Hematopoietic multipotent progenitor cell treated with erythropoietin and hydrocortisone succinate and interleukin-3 and kit ligand, for 17 days (in vitro differentiated cells): Measurements from ENCODE around the gene MSMO1.

Source experiments
- DNase-seq: peaks from one replicate; pipeline ENCODE4 v3.0.0-alpha.2; 2015; ENCODE audit warnings: low spot score

The MSMO1 gene

GRCh38 chr4:165360985-165361670 is 33.7 kb downstream of the MSMO1 start:
- DNase-seq, result no peak

- DNase-seq, result no peak
Measured at GRCh38 chr4:165361810-165362209, 34.3 kb downstream of the MSMO1 start.

DNA sequence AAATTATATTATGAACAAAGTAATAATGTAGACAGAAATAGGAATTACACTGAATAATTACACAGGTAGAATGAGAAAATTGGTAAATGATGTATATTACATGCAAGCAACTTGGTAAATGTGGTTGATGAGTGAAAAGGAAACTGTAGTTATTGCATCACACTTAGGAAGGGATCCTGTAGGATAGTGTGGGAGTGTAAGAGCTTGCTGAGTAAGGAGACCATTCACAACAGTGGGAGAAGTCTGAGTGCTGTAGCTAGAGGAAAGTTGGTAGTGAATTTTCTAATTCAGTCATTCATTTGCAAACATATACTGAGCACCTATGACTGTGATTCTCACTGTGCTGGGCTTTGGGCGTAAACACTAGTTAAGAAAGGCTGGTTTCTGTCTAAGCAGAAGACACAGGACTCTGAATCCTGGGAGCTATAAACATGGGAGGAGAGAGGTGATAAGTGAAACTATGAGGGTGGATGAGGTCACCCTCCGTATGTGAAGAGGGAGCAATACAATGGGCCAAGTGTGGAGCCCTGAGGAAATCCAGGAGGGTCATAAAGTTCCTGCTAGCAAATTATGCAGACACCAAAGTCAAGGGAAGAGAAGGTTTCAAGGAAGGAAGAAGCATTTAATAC is 37.1 kb downstream of the MSMO1 start:
- DNase-seq, result no peak

GRCh38 chr4:165367040-165367439 is 39.6 kb downstream of the MSMO1 start:
- DNase-seq, result no peak

DNA sequence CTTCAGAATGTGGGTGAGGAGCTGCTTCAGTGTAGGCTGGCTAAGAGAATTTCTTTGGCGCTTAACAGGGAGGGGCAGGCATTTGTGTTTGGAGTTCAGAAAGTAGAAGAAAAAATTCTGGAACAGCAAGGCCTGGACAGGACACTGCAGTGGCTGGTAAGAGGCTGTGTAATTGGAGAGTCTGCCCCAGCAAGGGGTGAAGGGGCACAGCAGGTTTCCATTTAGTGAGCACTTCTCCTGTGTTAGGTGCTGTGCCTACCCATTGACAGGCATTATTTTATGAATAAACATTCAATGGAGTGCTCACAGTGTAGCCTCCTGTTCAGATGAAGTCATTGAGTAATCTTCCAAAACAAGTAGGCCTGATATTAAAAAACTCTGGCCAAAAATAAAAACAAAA is 40.6 kb downstream of the MSMO1 start:
- no peak for DNase-seq

- no peak for DNase-seq
Measured at GRCh38 chr4:165368567-165368966, 41.1 kb downstream of the MSMO1 start.

DNA sequence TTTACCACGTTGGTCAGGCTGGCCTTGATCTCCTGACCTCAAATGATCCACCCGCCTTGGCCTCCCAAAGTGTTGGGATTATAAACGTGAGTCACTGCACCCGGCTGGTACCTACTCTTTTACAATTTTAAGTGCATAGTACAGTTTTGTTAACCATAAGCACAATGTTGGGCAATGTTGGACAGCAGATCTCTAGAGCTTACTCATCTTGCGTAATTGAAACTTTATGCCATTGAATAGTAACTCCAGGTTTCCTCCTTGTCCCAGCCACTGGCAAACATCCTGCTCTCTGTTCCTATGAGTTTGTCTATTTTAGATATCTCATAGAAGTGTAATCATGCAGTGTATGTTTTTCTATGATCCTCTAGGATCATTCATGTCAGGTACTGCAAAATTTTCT is 42.1 kb downstream of the MSMO1 start:
- DNase-seq, result no peak

GRCh38 chr4:165370530-165370929 is 43.1 kb downstream of the MSMO1 start:
- DNase-seq, result no peak

- DNase-seq, result no peak
Measured at GRCh38 chr4:165375465-165375864, 48.0 kb downstream of the MSMO1 start.

DNA sequence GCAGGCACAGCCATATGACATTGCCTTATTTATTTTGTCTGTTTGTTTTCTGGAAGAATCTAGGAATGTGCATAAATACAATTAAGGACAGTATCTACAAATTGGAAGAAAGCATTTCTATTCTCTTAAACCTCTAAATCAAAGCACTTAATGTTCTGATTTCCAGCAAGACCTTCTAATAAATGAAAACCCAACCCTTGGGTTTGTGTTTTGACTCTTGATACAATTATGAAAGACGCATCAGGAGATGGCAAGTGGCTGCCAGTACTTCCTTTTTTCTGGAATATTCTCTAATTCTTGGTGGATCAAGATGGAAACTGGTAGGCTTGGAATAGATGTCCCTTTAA is 50.9 kb downstream of the MSMO1 start:
- no peak for DNase-seq

- no peak for DNase-seq
Measured at GRCh38 chr4:165378745-165379677, 51.5 kb downstream of the MSMO1 start, which contains the start of gene CPE. Gene CPE, plus strand, starts transcription at chr4:165379008. Its CDS starts 214 bp downstream, at chr4:165379222.

GRCh38 chr4:165379678-165380064 is 52.2 kb downstream of the MSMO1 start:
- no peak for DNase-seq

GRCh38 chr4:165380805-165381204 is 53.3 kb downstream of the MSMO1 start:
- no peak for DNase-seq

DNA sequence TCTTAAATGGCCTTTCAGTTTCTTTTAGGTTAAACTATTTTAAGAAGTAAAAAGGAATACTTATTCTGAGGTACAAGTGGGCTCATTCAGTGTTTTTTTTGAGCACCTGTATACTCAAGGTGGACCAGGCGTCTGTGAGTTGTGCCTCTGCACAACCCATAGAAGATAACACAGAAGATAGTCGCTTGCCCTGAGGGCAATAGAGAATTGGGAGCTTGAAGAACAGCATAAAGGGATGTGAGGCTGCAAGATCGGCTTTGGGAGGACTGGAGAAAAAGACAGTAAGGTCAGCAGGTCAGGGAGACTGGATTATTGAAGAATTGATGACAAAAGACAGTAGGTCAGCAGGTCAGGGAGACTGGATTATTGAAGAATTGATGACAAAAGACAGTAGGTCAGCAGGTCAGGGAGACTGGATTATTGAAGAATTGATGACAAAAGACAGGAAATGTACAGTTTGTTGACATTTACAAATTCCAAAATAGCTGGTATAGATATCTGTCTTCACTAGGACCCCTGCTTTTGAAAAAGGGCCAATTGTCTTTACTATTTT is 54.4 kb downstream of the MSMO1 start:
- DNase-seq, result no peak

DNA sequence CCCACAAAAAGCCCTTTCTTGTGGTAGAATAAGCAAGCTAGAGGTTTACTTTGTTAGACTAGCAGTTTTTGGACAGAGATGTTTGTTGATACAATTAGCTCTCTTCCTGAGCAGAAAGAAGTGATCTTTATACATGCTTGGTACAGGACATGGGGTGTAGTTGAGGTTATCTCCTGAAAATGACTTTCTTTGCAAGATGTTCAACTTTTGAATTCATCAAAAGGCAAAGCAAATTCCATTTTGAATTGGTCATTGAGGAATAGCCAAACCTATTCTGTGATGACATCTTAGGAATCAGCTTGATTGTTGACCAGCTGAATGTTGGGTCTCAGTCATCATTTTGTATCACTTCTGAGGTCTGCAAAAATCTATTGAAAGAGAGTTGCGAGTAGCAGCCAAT is 55.2 kb downstream of the MSMO1 start:
- DNase-seq, result no peak

DNA sequence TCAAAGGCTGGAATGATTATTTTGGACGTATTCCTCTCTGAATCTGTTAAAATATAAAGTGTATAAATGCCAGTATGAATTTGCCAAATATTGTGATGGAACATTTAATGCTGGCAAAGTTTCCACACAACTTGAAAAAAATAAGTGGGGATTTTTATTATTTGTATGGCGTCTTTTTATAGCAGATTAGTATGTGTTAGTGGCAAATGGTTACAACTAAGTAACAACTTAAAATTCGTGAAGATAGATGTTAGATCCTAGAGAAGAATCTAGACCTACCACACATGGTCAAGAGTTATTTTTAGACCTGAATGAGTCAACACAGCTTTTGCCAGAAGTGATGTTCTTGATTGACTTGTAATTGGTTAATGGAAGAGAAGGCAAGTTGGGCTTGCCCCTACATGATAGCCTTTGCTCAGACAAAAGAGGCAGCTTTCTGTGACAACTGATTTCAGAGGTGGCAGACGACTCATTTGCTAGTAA is 56.2 kb downstream of the MSMO1 start:
- DNase-seq, result no peak

GRCh38 chr4:165384186-165384585 is 56.7 kb downstream of the MSMO1 start:
- DNase-seq, result no peak

DNA sequence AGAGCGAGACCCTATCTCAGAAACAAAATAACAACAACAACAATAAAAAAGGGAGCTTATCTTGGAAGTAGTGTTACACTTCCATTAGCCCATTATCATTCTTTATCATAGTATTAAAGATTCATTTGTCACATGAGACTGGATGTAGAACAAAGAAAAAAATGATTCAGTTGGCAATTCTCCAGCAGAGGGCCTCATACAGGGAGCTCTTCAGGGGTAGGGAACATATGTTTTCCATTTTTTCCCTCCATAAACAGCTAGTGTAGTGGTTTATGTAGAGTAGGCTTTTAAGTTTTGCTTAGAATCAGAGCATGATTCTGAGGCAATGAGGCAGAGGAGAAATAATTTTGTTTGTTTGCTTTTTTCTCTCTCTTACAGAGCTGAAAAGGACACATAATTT is 57.1 kb downstream of the MSMO1 start:
- DNase-seq, result no peak

DNA sequence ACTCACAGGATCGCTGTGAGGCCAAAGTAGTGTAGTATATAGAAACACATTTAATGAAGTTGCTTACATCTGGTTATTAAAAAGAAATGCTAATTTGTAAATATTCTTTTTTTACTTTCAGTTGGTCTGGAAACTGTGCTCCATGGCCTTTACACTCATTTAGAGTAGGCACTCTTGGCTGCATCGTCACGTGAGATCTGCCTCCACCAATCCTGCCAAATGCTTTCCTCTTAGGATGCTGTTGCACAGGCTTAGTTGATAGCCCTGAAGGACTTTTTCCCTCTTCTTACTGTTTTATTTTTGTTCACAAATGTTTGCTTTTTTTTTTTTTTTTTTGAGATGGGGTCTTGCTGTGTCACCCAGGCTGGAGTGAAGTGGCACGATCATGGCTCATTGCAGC is 57.7 kb downstream of the MSMO1 start:
- no peak for DNase-seq

DNA sequence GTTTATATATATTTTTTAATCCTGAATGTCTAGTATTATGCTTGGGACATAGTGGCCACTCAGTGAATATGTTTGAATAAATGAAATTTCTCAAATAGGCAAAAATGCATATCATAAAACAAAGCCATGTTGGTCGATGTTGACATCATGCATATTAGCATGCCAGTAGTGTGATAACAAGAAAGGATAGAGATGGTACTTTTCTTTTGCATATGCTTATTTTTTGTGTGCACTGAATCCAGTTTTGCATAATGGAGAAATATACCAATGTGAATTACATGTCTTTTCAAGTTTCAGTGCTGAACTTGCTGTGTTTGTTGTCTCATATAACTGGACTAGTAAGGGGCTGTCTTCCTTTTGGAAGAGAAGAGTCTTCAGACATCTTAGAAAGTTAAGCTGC is 58.9 kb downstream of the MSMO1 start:
- no peak for DNase-seq

DNA sequence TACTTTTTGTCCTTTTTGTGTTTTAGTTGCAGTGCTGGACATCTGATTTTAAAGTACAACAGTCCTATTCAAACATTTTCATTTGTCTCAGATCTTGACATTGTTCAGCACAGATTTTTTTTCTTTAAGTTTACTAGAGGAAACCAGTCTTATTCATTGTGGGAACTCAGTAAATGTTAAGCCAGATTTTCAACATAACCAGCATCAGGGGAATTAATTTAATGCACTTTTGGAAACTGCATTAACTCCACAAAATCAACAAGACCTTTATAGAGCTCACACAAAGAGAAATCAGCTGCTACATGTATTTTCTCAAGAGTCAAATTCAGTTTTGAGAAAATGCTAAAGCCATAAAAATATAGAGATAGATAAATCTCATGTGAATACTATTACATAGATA is 61.3 kb downstream of the MSMO1 start:
- no peak for DNase-seq
